IPS DF 6.9 (cell line): Measurements from ENCODE around the gene CELF1.

Experiments
- DNase-seq: peaks from one replicate; pipeline ENCODE4 v3.0.0-alpha.2; 2013; ENCODE audit warnings: low read depth, low spot score
- H3K27ac ChIP-seq: one replicate; pipeline ENCODE4 v1.5.1; 2013; ENCODE audit warnings: low read length, control low read depth
- H3K27me3 ChIP-seq: 2 replicates; pipeline ENCODE4 v1.6.1; 2013; ENCODE audit warnings: mild to moderate bottlenecking, low read length; ENCODE audit not compliant: control insufficient read depth, insufficient read depth
- H3K36me3 ChIP-seq: 2 replicates; pipeline ENCODE4 v1.6.1; 2013; ENCODE audit warnings: low read length; ENCODE audit not compliant: control insufficient read depth, insufficient read depth
- H3K4me1 ChIP-seq: 2 replicates; pipeline ENCODE4 v1.6.1; 2013; ENCODE audit warnings: low read length; ENCODE audit not compliant: control insufficient read depth, insufficient read depth
- H3K4me3 ChIP-seq: 2 replicates; pipeline ENCODE4 v1.5.1; 2013; ENCODE audit warnings: mild to moderate bottlenecking, low read length
- H3K9me3 ChIP-seq: 2 replicates; pipeline ENCODE4 v1.6.1; 2013; ENCODE audit warnings: low read length, inconsistent platforms; ENCODE audit not compliant: control insufficient read depth, insufficient read depth
- WGBS: extraction: QIAGEN DNeasy Blood & Tissue Kit; methylation state at CpG from one replicate; pipeline ENCODE4 v1.1.7; 2013; ENCODE audit warnings: mixed read lengths, missing lambda C conversion rate; ENCODE audit not compliant: insufficient read length, insufficient coverage; 5-methylcytosine and 5-hydroxymethylcytosine counted together

The CELF1 gene

GRCh38 chr11:47589977-47590861 lies 37.3 kb upstream of the CELF1 start:
- Histone ChIP-seq H3K27ac (no peak overlapping the region), H3K9me3 (no peaks in the 10 kb centered on the region), H3K36me3 (no peaks in the 10 kb centered on the region), H3K4me3 (peak overlapping the region; percentile 15; the same call in 1 of the 2 replicates), H3K27me3 (peaks cover 25% of the 10 kb centered on the region; the same call in 1 of the 2 replicates), H3K4me1 (peaks cover 3% of the 10 kb centered on the region; the same call in 1 of the 2 replicates)
- DNase-seq = no peak
- no CpG with 5 or more reads among the region's 122 CpGs for WGBS

GRCh38 chr11:47589584-47589976 lies 36.6 kb upstream of the CELF1 start:
- H3K4me3 ChIP-seq = peak overlapping the region; percentile 15; the same call in 1 of the 2 replicates
- H3K4me1 ChIP-seq = peaks cover 3% of the 10 kb centered on the region; the same call in 1 of the 2 replicates
- whole genome bisulfite sequencing = no CpG with 5 or more reads among the region's 51 CpGs
- no peak overlapping the region for H3K27ac ChIP-seq
- peaks cover 20% of the 10 kb centered on the region; the same call in 1 of the 2 replicates for H3K27me3 ChIP-seq
- no peaks in the 10 kb centered on the region for H3K9me3 ChIP-seq
- no peak for DNase-seq
- no peaks in the 10 kb centered on the region for H3K36me3 ChIP-seq

GRCh38 chr11:47589118-47589517 lies 36.2 kb upstream of the CELF1 start:
- H3K4me1 ChIP-seq = peaks cover 3% of the 10 kb centered on the region; the same call in 1 of the 2 replicates
- H3K9me3 ChIP-seq = no peaks in the 10 kb centered on the region
- 0 out of 2 replicates have a peak, but pooled peaks cover 3% of the 10 kb centered on the region for H3K36me3 ChIP-seq
- H3K4me3 ChIP-seq = no peak overlapping the region
- DNase-seq = no peak
- WGBS = no CpG with 5 or more reads among the region's 11 CpGs
- peaks cover 17% of the 10 kb centered on the region; the same call in 1 of the 2 replicates for H3K27me3 ChIP-seq
- H3K27ac ChIP-seq = no peak overlapping the region

- Histone ChIP-seq H3K27ac (no peak overlapping the region), H3K27me3 (peaks cover 7% of the 10 kb centered on the region; the same call in 1 of the 2 replicates), H3K4me1 (peaks cover 3% of the 10 kb centered on the region; the same call in 1 of the 2 replicates), H3K4me3 (no peak overlapping the region), H3K9me3 (no peaks in the 10 kb centered on the region), H3K36me3 (peaks cover 11% of the 10 kb centered on the region; the same call in 1 of the 2 replicates)
- no peak for DNase-seq
- WGBS = no CpG with 5 or more reads among the region's 14 CpGs
Observed at GRCh38 chr11:47587723-47588326, 34.9 kb upstream of the CELF1 start.

GRCh38 chr11:47587039-47587716 lies 34.2 kb upstream of the CELF1 start:
- no CpG with 5 or more reads among the region's 6 CpGs for WGBS
- Histone ChIP-seq H3K27ac (no peak overlapping the region), H3K4me3 (no peak overlapping the region)

GRCh38 chr11:47586098-47586855 lies 33.3 kb upstream of the CELF1 start, which contains the start of gene FAM180B:
Gene FAM180B (plus strand): TSS chr11:47586678. CDS start chr11:47586769, 91 bp downstream.
- no peak within 1 kb of the TSS for H3K4me3 ChIP-seq
- H3K27me3 ChIP-seq = no peaks in the 10 kb centered on the region; the same call in 1 of the 2 replicates
- DNase-seq = no peak
- no peaks in the 10 kb centered on the region for H3K9me3 ChIP-seq
- peaks cover 3% of the 10 kb centered on the region; the same call in 1 of the 2 replicates for H3K4me1 ChIP-seq
- H3K27ac ChIP-seq = no peak within 1 kb of the TSS
- H3K36me3 ChIP-seq = peaks cover 18% of the 10 kb centered on the region; the same call in 1 of the 2 replicates
- WGBS = no CpG with 5 or more reads among the region's 12 CpGs

More at GRCh38 chr11:47587039-47587716, 34.2 kb upstream of the CELF1 start:
- H3K27me3 ChIP-seq = peaks cover under 1% of the 10 kb centered on the region; the same call in 1 of the 2 replicates
- no peaks in the 10 kb centered on the region for H3K9me3 ChIP-seq
- no peak for DNase-seq
- H3K4me1 ChIP-seq = peaks cover 3% of the 10 kb centered on the region; the same call in 1 of the 2 replicates
- H3K36me3 ChIP-seq = peaks cover 12% of the 10 kb centered on the region; the same call in 1 of the 2 replicates

- no peak overlapping the region for H3K4me3 ChIP-seq
- H3K36me3 ChIP-seq = peaks cover 21% of the 10 kb centered on the region; the same call in 1 of the 2 replicates
- no peak overlapping the region for H3K27ac ChIP-seq
- H3K4me1 ChIP-seq = 0 out of 2 replicates have a peak, but pooled peaks cover 3% of the 10 kb centered on the region
- DNase-seq = no peak
- no peaks in the 10 kb centered on the region for H3K27me3 ChIP-seq
- no peaks in the 10 kb centered on the region for H3K9me3 ChIP-seq
- no CpG with 5 or more reads among the region's 5 CpGs for WGBS
Observed at GRCh38 chr11:47583844-47584243, 30.9 kb upstream of the CELF1 start.

GRCh38 chr11:47578524-47579494 lies 25.9 kb upstream of the CELF1 start, which contains the start of the genes KBTBD4 and NDUFS3:
Gene KBTBD4 (minus strand): TSS chr11:47578970. CDS start chr11:47578951, 19 bp downstream.
Gene NDUFS3 (plus strand): TSS chr11:47579074. CDS start chr11:47579092, 18 bp downstream.
- no CpG with 5 or more reads among the region's 72 CpGs for WGBS
- H3K4me3 ChIP-seq = peak within 1 kb of the TSS; percentile 90
- DNase-seq = peak; percentile 79
- no peaks in the 10 kb centered on the region for H3K9me3 ChIP-seq
- no peak within 1 kb of the TSS for H3K27ac ChIP-seq
- H3K27me3 ChIP-seq = no peaks in the 10 kb centered on the region
- peaks cover 16% of the 10 kb centered on the region; the same call in 1 of the 2 replicates for H3K36me3 ChIP-seq
- 0 out of 2 replicates have a peak, but pooled peaks cover 3% of the 10 kb centered on the region for H3K4me1 ChIP-seq
